ENCODE measurements around the gene CRACR2A.
A peak's percentile ranks its signal among the peaks of the same experiment; 100 is the strongest.

CRACR2A gene, protein sequence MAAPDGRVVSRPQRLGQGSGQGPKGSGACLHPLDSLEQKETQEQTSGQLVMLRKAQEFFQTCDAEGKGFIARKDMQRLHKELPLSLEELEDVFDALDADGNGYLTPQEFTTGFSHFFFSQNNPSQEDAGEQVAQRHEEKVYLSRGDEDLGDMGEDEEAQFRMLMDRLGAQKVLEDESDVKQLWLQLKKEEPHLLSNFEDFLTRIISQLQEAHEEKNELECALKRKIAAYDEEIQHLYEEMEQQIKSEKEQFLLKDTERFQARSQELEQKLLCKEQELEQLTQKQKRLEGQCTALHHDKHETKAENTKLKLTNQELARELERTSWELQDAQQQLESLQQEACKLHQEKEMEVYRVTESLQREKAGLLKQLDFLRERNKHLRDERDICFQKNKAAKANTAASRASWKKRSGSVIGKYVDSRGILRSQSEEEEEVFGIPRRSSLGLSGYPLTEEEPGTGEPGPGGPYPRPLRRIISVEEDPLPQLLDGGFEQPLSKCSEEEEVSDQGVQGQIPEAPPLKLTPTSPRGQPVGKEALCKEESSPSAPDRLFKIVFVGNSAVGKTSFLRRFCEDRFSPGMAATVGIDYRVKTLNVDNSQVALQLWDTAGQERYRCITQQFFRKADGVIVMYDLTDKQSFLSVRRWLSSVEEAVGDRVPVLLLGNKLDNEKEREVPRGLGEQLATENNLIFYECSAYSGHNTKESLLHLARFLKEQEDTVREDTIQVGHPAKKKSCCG

DNA sequence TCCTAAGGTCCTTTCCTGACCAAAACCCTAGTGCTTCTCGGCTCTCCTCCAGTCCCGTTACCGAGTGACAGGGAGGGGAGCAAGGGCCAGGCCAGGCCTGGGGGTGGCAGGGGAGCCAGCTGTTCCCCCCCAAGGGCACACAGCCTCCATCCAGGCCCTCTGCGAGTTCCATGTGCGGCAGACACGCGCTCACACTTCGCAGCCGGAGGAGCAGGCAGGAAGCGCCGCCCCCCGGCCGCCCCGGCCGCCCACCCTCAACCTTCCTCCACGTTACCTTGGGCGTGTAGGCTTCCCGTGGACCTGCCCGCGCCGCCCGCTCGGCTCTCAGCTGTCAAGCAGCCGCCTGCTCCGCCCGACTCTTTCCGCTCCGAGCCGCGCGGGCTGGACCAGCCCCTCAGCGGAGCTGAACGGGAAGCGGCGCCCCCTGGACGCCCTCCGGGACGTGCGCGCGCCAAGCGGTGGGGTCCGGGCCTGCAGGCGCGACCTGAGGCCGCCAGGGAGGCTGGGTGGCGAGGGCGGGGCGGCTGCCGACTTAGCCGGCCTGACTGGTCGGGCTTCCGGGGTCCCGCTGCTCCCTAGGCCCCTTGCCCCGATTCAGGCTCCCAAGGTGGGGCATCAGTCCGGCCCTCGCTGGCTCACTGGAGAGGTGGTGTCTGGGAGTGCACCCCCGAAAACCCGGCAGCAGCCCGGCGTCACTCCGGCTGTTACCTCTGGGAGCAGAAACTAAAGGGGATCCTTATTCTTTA is at the start of gene CRACR2A:
Gene CRACR2A, minus strand, starts transcription at position 369 of the 746 bp plus-strand sequence. CDS start 56,110 bp downstream, outside the sequence.
- H3K4me1 ChIP-seq (ENCODE audit: control insufficient read depth in 2 of 2, insufficient read depth in 2 of 2, low read length in 2 of 2) = peaks cover 18 to 50% of the 10 kb centered on the region in 2 donors
- peak within 1 kb of the TSS; percentile 75 to 86 for H3K27ac ChIP-seq (ENCODE audit: low read depth in 2 of 2, low read length in 2 of 2)
- no peaks in the 10 kb centered on the region for H3K27me3 ChIP-seq (ENCODE audit: control insufficient read depth in 2 of 2, insufficient read depth in 2 of 2, low read length in 2 of 2)
- H3K4me3 ChIP-seq (ENCODE audit: low read length in 2 of 2) = peak within 1 kb of the TSS; percentile 77 to 84
- H3K9ac ChIP-seq (ENCODE audit: low read depth in 1 of 2, low read length in 2 of 2) = peak within 1 kb of the TSS; percentile 68 to 82
- no peaks in the 10 kb centered on the region for H3K9me3 ChIP-seq (ENCODE audit: control insufficient read depth in 2 of 2, low read length in 2 of 2)
- no peaks in the 10 kb centered on the region for H3K36me3 ChIP-seq (ENCODE audit: control insufficient read depth in 2 of 2, insufficient read depth in 2 of 2, low read length in 2 of 2)

DNA sequence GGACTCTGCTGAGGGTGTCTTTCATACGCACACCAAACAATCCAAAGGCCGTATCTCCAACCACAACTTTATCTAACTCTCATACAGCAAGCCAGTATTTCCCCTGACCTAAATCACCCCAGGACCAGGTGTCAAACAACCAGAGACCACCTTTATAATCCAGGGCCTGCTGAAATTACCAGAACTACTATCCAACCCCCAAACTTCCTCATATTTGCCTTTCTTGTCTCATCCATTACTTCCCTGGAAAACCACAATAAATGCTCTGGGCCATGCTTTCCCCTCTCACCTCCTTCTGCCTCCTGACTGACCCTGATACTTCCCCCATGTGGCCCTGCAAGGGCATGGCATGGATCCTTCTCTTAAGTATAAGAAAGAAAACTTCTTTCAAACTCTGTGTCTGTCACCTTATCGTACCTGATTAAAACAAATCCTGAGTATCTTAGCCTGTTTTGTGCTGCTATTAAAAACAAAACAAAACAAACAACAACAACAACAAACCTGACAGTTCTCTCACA is 44.7 kb upstream of the CRACR2A start:
- H3K27me3 ChIP-seq (ENCODE audit: control insufficient read depth in 2 of 2, insufficient read depth in 2 of 2, low read length in 2 of 2) = no peaks in the 10 kb centered on the region
- H3K27ac ChIP-seq (ENCODE audit: low read depth in 2 of 2, low read length in 2 of 2) = no peak overlapping the region
- H3K9ac ChIP-seq (ENCODE audit: low read depth in 1 of 2, low read length in 2 of 2) = no peak overlapping the region
- H3K36me3 ChIP-seq (ENCODE audit: control insufficient read depth in 2 of 2, insufficient read depth in 2 of 2, low read length in 2 of 2) = no peaks in the 10 kb centered on the region
- no peaks in the 10 kb centered on the region for H3K4me1 ChIP-seq (ENCODE audit: control insufficient read depth in 2 of 2, insufficient read depth in 2 of 2, low read length in 2 of 2)
- H3K4me3 ChIP-seq (ENCODE audit: low read length in 2 of 2) = no peak overlapping the region
- no peaks in the 10 kb centered on the region for H3K9me3 ChIP-seq (ENCODE audit: control insufficient read depth in 2 of 2, low read length in 2 of 2)

DNA sequence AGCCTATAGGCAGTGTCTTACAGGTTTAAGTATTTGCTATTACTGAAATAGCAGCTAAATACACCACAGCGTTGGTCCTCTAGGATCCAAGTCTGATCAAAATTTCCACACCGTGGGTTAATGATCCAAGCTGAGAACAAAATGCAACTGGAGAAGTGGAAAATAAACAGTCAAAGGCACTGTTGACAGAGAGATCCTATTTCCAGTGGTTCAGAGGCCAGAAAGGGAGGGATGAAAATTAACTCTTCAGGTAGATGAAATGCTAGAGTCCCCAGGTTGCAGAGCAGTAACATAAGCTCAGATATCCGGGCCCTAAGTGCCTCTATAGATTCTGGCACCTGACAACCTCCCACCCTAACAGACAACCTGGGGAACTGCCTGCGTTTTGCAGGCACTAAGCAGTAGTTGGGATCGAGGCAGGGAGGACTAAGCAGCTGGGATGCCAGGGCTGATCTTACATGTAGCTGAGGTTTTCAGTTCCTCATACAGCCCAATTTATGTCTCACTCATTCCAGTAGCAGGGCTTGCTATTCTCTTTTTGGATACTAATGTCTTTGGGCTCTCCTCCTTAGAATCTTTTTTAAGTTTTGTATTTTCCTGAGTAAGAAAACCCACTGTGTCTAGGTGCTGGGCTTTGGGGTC is 42.7 kb upstream of the CRACR2A start:
- no peaks in the 10 kb centered on the region for H3K4me1 ChIP-seq (ENCODE audit: control insufficient read depth in 2 of 2, insufficient read depth in 2 of 2, low read length in 2 of 2)
- H3K27ac ChIP-seq (ENCODE audit: low read depth in 2 of 2, low read length in 2 of 2) = no peak overlapping the region
- no peaks in the 10 kb centered on the region for H3K36me3 ChIP-seq (ENCODE audit: control insufficient read depth in 2 of 2, insufficient read depth in 2 of 2, low read length in 2 of 2)
- H3K9me3 ChIP-seq (ENCODE audit: control insufficient read depth in 2 of 2, low read length in 2 of 2) = no peaks in the 10 kb centered on the region
- no peaks in the 10 kb centered on the region for H3K27me3 ChIP-seq (ENCODE audit: control insufficient read depth in 2 of 2, insufficient read depth in 2 of 2, low read length in 2 of 2)
- no peak overlapping the region for H3K4me3 ChIP-seq (ENCODE audit: low read length in 2 of 2)
- no peak overlapping the region for H3K9ac ChIP-seq (ENCODE audit: low read depth in 1 of 2, low read length in 2 of 2)

DNA sequence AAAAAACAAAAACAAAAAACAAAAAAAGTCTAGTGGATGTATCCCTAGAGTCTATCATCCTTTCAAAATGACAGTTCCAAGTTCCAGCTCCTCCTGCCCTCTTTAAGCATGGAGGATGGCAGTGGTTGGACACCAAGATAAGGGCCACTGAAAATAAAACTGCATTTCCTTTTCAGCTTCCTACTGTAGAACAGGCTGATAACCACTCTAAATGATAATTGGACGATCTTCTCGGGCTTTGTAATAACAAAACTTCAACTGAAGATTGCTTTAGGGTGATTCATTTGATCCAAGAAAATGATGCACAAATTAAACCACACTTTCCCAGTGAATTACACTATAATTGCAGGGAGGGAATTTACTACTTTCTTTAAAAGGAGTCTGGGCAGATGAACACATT is 42.2 kb upstream of the CRACR2A start:
- Histone ChIP-seq H3K4me1 (ENCODE audit: control insufficient read depth in 2 of 2, insufficient read depth in 2 of 2, low read length in 2 of 2) (no peaks in the 10 kb centered on the region), H3K9me3 (ENCODE audit: control insufficient read depth in 2 of 2, low read length in 2 of 2) (no peaks in the 10 kb centered on the region), H3K27ac (ENCODE audit: low read depth in 2 of 2, low read length in 2 of 2) (no peak overlapping the region), H3K36me3 (ENCODE audit: control insufficient read depth in 2 of 2, insufficient read depth in 2 of 2, low read length in 2 of 2) (no peaks in the 10 kb centered on the region), H3K4me3 (ENCODE audit: low read length in 2 of 2) (no peak overlapping the region), H3K27me3 (ENCODE audit: control insufficient read depth in 2 of 2, insufficient read depth in 2 of 2, low read length in 2 of 2) (no peaks in the 10 kb centered on the region), H3K9ac (ENCODE audit: low read depth in 1 of 2, low read length in 2 of 2) (no peak overlapping the region)

DNA sequence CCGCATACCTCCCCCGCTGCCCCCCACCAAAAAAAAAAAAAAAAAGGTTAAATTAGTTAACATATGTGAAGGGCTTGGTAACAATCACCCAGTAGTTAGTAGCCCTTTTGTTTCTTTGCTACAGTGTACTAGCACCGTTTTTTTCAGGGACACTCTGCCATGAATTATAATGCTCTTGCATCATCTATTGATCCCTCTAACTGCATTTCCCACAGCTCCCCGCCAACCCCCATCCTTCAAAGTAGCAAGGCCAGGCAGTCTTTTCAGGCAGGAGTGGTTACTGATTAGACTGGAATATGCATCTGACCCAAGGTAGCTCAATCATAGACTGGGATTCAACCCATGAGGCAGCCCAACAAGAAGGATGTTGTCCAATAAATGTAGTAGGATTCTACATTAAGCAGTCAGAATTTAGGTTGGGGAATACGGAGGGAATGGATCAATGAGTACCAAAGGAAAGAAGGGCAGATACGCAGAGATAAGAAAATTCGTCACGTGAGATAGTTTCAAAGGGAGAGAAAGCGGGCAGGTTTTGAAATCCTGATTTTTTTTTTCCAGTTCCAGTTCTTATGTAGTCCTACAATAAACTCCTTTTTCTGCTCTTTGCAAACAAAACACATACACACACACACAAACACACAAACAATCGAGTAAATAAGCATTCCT is 39.8 kb upstream of the CRACR2A start:
- H3K36me3 ChIP-seq (ENCODE audit: control insufficient read depth in 2 of 2, insufficient read depth in 2 of 2, low read length in 2 of 2) = no peaks in the 10 kb centered on the region
- no peak overlapping the region for H3K27ac ChIP-seq (ENCODE audit: low read depth in 2 of 2, low read length in 2 of 2)
- H3K9me3 ChIP-seq (ENCODE audit: control insufficient read depth in 2 of 2, low read length in 2 of 2) = no peaks in the 10 kb centered on the region
- no peak overlapping the region for H3K4me3 ChIP-seq (ENCODE audit: low read length in 2 of 2)
- no peaks in the 10 kb centered on the region for H3K4me1 ChIP-seq (ENCODE audit: control insufficient read depth in 2 of 2, insufficient read depth in 2 of 2, low read length in 2 of 2)
- no peak overlapping the region for H3K9ac ChIP-seq (ENCODE audit: low read depth in 1 of 2, low read length in 2 of 2)
- H3K27me3 ChIP-seq (ENCODE audit: control insufficient read depth in 2 of 2, insufficient read depth in 2 of 2, low read length in 2 of 2) = no peaks in the 10 kb centered on the region

DNA sequence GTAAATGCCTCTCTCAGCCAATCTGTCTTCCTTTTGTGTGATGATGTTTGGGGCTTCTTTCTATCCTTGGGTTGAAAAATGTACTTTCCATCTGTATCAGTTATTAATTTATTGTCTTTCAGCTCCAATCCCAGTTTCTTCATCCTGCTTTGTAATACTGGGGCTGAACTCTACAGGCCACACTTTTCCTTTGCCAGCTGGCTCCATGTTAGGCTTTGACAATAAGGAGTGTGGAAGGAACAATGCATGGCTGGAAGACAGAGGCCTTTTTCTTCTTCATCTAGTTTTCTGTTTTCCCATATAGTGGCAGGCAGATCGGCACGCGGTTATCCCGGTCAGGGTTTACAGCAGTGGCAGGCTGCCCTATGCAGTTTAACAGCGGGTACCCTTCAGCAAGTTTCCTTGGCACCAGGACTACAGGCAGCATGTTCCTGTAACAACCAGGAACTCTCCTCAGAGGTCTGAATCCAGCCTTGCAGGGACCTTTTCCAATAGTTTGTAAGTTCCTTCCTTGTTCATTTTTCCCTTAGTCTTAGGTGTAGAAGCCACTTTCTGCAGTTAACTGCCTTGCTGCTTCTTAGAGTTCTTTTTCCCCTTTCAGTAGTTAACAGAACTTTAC is 38.5 kb upstream of the CRACR2A start:
- Histone ChIP-seq H3K27ac (ENCODE audit: low read depth in 2 of 2, low read length in 2 of 2) (no peak overlapping the region), H3K4me1 (ENCODE audit: control insufficient read depth in 2 of 2, insufficient read depth in 2 of 2, low read length in 2 of 2) (no peaks in the 10 kb centered on the region), H3K4me3 (ENCODE audit: low read length in 2 of 2) (no peak overlapping the region), H3K9ac (ENCODE audit: low read depth in 1 of 2, low read length in 2 of 2) (no peak overlapping the region), H3K36me3 (ENCODE audit: control insufficient read depth in 2 of 2, insufficient read depth in 2 of 2, low read length in 2 of 2) (no peaks in the 10 kb centered on the region), H3K9me3 (ENCODE audit: control insufficient read depth in 2 of 2, low read length in 2 of 2) (no peaks in the 10 kb centered on the region), H3K27me3 (ENCODE audit: control insufficient read depth in 2 of 2, insufficient read depth in 2 of 2, low read length in 2 of 2) (no peaks in the 10 kb centered on the region)

DNA sequence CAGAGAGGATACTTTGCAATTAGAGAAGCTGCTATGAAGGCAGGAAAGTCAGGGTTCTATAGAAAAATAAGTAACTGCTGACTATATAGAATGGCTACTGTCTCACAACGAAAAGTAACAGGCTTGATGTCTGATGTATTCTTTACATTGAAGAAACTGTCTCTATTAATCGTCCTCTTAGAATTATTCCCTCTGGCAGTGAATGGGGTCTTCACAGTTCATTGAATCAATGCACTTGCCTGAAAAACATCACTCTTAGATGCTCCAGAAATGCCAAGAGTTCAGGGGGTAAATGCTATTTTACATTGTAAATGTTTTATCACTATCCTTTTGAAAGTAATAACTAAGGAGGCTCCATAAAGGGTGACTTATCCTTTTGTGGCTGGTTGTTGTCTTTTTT is 37.7 kb upstream of the CRACR2A start:
- Histone ChIP-seq H3K27me3 (ENCODE audit: control insufficient read depth in 2 of 2, insufficient read depth in 2 of 2, low read length in 2 of 2) (no peaks in the 10 kb centered on the region), H3K36me3 (ENCODE audit: control insufficient read depth in 2 of 2, insufficient read depth in 2 of 2, low read length in 2 of 2) (no peaks in the 10 kb centered on the region), H3K4me1 (ENCODE audit: control insufficient read depth in 2 of 2, insufficient read depth in 2 of 2, low read length in 2 of 2) (no peaks in the 10 kb centered on the region), H3K9ac (ENCODE audit: low read depth in 1 of 2, low read length in 2 of 2) (no peak overlapping the region), H3K4me3 (ENCODE audit: low read length in 2 of 2) (no peak overlapping the region), H3K9me3 (ENCODE audit: control insufficient read depth in 2 of 2, low read length in 2 of 2) (no peaks in the 10 kb centered on the region), H3K27ac (ENCODE audit: low read depth in 2 of 2, low read length in 2 of 2) (no peak overlapping the region)

DNA sequence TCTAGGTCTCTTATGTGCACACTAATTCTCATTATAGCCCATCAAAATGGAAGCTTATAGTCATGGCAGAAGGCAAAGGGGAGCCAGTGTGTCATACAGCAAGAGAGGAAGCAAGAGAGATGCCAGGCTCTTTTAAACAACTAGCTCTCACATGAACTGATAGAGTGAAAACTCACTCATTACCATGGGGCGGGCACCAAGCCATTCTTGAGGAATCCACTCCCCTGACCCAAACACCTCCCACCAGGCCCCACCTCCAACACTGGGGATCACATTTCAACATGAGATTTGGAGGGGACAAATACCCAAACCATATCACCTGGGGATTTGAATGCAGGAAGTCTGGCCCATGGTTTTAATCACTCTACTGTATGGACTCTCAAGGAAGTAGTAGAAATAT is 36.9 kb upstream of the CRACR2A start:
- no peaks in the 10 kb centered on the region for H3K9me3 ChIP-seq (ENCODE audit: control insufficient read depth in 2 of 2, low read length in 2 of 2)
- H3K27me3 ChIP-seq (ENCODE audit: control insufficient read depth in 2 of 2, insufficient read depth in 2 of 2, low read length in 2 of 2) = no peaks in the 10 kb centered on the region

DNA sequence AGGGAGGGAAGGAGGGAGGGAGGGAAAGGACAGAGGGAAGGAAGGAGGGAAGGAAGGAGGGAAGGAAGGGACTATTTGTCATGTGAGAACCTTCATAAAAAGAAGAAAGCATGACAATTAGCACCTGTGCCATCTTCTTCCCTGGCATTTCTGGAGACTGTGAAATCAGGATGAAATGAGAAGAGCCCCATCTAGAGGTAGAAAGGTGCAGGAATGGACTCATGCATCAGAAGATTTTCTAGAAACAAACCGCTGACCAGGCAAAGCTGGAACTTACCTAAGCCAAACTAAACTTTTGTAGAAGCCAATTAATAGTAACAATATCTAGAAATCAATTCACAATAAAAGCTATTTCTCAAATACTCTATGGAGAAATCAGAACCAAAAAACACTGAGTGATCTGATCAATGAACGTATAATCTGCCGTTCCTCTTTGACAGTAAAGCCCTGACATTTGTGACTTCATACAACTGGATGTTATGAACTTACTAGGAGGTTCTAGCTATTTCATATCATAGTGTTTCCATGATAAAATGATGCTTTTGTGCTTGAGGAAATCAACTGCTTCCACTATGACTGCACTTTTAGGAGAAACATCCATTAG is 24.4 kb upstream of the CRACR2A start:
- Histone ChIP-seq H3K9ac (ENCODE audit: low read depth in 1 of 2, low read length in 2 of 2) (no peak overlapping the region), H3K27ac (ENCODE audit: low read depth in 2 of 2, low read length in 2 of 2) (no peak overlapping the region), H3K9me3 (ENCODE audit: control insufficient read depth in 2 of 2, low read length in 2 of 2) (no peaks in the 10 kb centered on the region), H3K4me1 (ENCODE audit: control insufficient read depth in 2 of 2, insufficient read depth in 2 of 2, low read length in 2 of 2) (no peaks in the 10 kb centered on the region), H3K27me3 (ENCODE audit: control insufficient read depth in 2 of 2, insufficient read depth in 2 of 2, low read length in 2 of 2) (peaks cover 0 to 2% of the 10 kb centered on the region in 2 donors), H3K4me3 (ENCODE audit: low read length in 2 of 2) (no peak overlapping the region), H3K36me3 (ENCODE audit: control insufficient read depth in 2 of 2, insufficient read depth in 2 of 2, low read length in 2 of 2) (no peaks in the 10 kb centered on the region)

More for the DNA sequence above, 36.9 kb upstream of the CRACR2A start:
- no peak overlapping the region for H3K9ac ChIP-seq (ENCODE audit: low read depth in 1 of 2, low read length in 2 of 2)
- no peaks in the 10 kb centered on the region for H3K36me3 ChIP-seq (ENCODE audit: control insufficient read depth in 2 of 2, insufficient read depth in 2 of 2, low read length in 2 of 2)
- no peak overlapping the region for H3K4me3 ChIP-seq (ENCODE audit: low read length in 2 of 2)
- H3K27ac ChIP-seq (ENCODE audit: low read depth in 2 of 2, low read length in 2 of 2) = no peak overlapping the region
- H3K4me1 ChIP-seq (ENCODE audit: control insufficient read depth in 2 of 2, insufficient read depth in 2 of 2, low read length in 2 of 2) = no peaks in the 10 kb centered on the region

Measured in mucosa of rectum (tissue), 2 donors.